Gastroesophageal sphincter (tissue), 4 donors: Measurements from ENCODE around the gene NOS1. TPM values are rescaled to one million over a fixed set of nuclear protein-coding genes. Genes with fewer than 3 reads are reported as not detected.
A peak's percentile ranks its signal among the peaks of the same experiment; 100 is the strongest.

Source experiments
- ATAC-seq: fragments of 150-250 bp; one replicate; pipeline ENCODE4 v1.9.1; 2016; ENCODE audit warnings: mild to moderate bottlenecking, moderate library complexity
- H3K27ac ChIP-seq, 4 donors: fragments of 200-600 bp; sonication (generic) in 3 of 4; 1 replicate in 3 of 4; 2 replicates in 1 of 4; pipeline ENCODE4 v1.5.1; 2016 to 2019
- H3K27me3 ChIP-seq: fragments of 200-600 bp; sonication (generic); one replicate; pipeline ENCODE4 v1.5.1; 2019
- H3K36me3 ChIP-seq, 2 donors: fragments of 200-600 bp; sonication (generic); one replicate each; pipeline ENCODE4 v1.5.1; 2019; ENCODE audit warnings: control low read depth in 1 of 2
- H3K4me1 ChIP-seq, 3 donors: fragments of 200-600 bp; sonication (generic); 1 replicate in 2 of 3; 2 replicates in 1 of 3; pipeline ENCODE4 v1.5.1; 2016 to 2019; ENCODE audit warnings: control low read depth in 2 of 3
- H3K4me3 ChIP-seq, 2 donors: fragments of 200-600 bp; sonication (generic); one replicate each; pipeline ENCODE4 v1.5.1; 2019; ENCODE audit warnings: mild to moderate bottlenecking in 1 of 2, moderate library complexity in 1 of 2
- H3K9me3 ChIP-seq, 3 donors: fragments of 200-600 bp; sonication (generic); one replicate each; pipeline ENCODE4 v1.5.1; 2017 to 2019; ENCODE audit warnings: control low read depth in 2 of 3
- EP300 ChIP-seq: sonication (generic); formaldehyde crosslinking; IDR thresholded peaks from one replicate; pipeline ENCODE4 v1.6.1; 2017; ENCODE audit warnings: antibody characterized with exemption, mild to moderate bottlenecking
- POLR2A ChIP-seq, 2 donors: fragments of 450-650 bp; IDR thresholded peaks; one replicate each; pipeline ENCODE4 v1.6.1; 2017; ENCODE audit warnings: antibody characterized with exemption in 2 of 2, mild to moderate bottlenecking in 2 of 2, moderate library complexity in 1 of 2
- POLR2AphosphoS5 ChIP-seq: sonication (generic); formaldehyde crosslinking; IDR thresholded peaks from one replicate; pipeline ENCODE4 v1.6.1; 2017; ENCODE audit warnings: antibody characterized with exemption
- WGBS, 2 donors: methylation state at CpG; one replicate each; pipeline ENCODE4 v1.1.5; 2018; ENCODE audit warnings: low coverage in 1 of 2; 5-methylcytosine and 5-hydroxymethylcytosine counted together
- total RNA-seq, 4 donors: library from RNA; depleted of rRNA; stranded (reverse); fragments of >200 nt; gene quantifications; one replicate each; pipeline ENCODE4 v1.1.0, GENCODE V29; 2016
- TF ChIP-seq, protein P1 (sequence below), 4 experiments: fragments of 200-600 bp in 2 of 4; fragments of 450-650 bp in 2 of 4; sonication (generic) in 1 of 4; IDR thresholded peaks; one replicate each; pipeline ENCODE4 v1.5.1; 2017 to 2019; ENCODE audit warnings: antibody characterized with exemption in 4 of 4, mild to moderate bottlenecking in 2 of 4, moderate library complexity in 2 of 4

Gene NOS1
- total RNA-seq, 4 donors from 2014 or later: 0.62 to 1.8 (median 1.4) TPM

DNA sequence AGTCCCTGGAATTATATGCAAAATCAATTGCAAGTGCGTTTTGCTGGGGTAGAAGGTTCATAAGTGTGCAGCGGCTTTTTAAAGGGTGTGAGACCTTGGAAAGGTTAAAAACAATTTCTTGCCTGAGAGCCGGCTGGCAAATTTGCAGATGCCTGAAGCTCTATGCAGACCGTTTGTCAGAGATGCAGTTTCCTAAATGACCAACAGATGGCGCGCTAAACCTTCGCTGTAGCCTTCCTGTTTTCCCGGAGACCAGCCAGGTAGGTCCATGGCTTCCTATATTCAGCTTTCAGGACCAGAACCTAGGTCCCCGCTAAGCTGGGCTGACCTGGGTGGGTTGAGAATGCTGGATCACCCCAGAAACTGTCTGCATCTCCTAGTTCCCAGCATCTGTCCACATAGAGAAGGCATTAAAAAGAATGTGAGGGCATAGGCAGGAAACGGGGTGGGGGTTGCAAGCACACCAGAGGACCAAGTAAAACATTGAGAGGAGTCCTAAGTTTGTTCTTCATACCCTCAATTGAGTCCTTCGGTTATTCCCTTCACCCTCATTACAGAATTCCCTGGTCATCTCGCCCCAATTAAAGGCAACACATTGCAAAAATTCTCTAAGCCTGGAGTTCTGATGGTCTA lies 5.7 kb upstream of the NOS1 start:
- no peak for TF ChIP-seq POLR2AphosphoS5
- TF ChIP-seq, protein P1, sequence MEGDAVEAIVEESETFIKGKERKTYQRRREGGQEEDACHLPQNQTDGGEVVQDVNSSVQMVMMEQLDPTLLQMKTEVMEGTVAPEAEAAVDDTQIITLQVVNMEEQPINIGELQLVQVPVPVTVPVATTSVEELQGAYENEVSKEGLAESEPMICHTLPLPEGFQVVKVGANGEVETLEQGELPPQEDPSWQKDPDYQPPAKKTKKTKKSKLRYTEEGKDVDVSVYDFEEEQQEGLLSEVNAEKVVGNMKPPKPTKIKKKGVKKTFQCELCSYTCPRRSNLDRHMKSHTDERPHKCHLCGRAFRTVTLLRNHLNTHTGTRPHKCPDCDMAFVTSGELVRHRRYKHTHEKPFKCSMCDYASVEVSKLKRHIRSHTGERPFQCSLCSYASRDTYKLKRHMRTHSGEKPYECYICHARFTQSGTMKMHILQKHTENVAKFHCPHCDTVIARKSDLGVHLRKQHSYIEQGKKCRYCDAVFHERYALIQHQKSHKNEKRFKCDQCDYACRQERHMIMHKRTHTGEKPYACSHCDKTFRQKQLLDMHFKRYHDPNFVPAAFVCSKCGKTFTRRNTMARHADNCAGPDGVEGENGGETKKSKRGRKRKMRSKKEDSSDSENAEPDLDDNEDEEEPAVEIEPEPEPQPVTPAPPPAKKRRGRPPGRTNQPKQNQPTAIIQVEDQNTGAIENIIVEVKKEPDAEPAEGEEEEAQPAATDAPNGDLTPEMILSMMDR (IDR thresholded peaks at IDR 0.05): peak; percentile 62 to 93 (median 81)
- no peak for ATAC-seq
- H3K27me3 ChIP-seq: peaks cover 80% of the 10 kb centered on the region

DNA sequence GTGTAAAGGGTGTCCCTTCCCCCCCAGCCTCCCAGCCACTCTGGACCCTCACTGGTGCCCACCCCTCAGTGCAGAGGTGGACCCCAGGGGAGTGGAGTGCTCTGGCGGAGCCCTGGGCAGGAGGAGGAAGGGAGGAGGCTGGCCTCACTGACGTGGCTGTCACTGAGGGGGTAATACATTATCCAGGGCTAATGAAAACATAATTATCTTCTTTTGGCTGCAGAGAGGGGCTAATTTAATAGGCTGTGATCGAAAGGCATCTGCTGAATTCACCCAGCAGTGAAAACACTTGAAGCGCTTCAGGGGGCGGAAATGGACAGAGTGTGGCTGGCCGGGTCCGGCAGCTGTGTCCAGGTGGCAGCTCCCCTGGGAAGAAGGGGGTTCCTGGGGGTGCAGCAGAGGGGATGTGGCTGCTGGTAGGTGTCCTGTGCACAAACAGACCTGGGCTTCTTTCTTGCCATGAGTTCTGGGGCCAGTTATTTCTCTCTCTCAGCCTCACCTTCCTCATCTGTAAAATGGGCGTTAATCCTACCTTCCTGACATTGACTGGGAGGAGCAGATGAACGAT lies 3.7 kb upstream of the NOS1 start:
- TF ChIP-seq EP300 (no peak), POLR2A (IDR thresholded peaks at IDR 0.05) (no peak), POLR2AphosphoS5 (no peak)
- TF ChIP-seq, protein P1 (IDR thresholded peaks at IDR 0.05): no peak
- 29 to 59% methylated on average over 3 to 7 of the region's 9 CpGs for WGBS, 2 donors
- ATAC-seq: no peak
- no peaks in the 10 kb centered on the region for H3K9me3 ChIP-seq
- peaks cover 83% of the 10 kb centered on the region for H3K27me3 ChIP-seq
- peaks cover 0 to 9% (median 0%) of the 10 kb centered on the region in 3 donors for H3K4me1 ChIP-seq
- no peak overlapping the region for H3K27ac ChIP-seq
- H3K4me3 ChIP-seq: no peak overlapping the region
- no peaks in the 10 kb centered on the region for H3K36me3 ChIP-seq

More for the DNA sequence above, 5.7 kb upstream of the NOS1 start:
- H3K36me3 ChIP-seq: no peaks in the 10 kb centered on the region
- H3K4me3 ChIP-seq: no peak overlapping the region
- no peak overlapping the region for H3K27ac ChIP-seq
- 12 to 48% methylated on average over 3 to 11 of the region's 12 CpGs for WGBS, 2 donors
- no peaks in the 10 kb centered on the region for H3K4me1 ChIP-seq
- peaks cover 0 to 17% (median 0%) of the 10 kb centered on the region in 3 donors for H3K9me3 ChIP-seq

- no peaks in the 10 kb centered on the region for H3K9me3 ChIP-seq
- no peaks in the 10 kb centered on the region for H3K36me3 ChIP-seq
- 6% methylated on average over 4 of the region's 4 CpGs for WGBS, 2 donors
- no peak overlapping the region for H3K27ac ChIP-seq
- peaks cover 91% of the 10 kb centered on the region for H3K27me3 ChIP-seq
- ATAC-seq: no peak
- H3K4me3 ChIP-seq: no peak overlapping the region
- TF ChIP-seq, protein P1 (IDR thresholded peaks at IDR 0.05): no peak
- TF ChIP-seq POLR2AphosphoS5: no peak
- TF ChIP-seq POLR2A (IDR thresholded peaks at IDR 0.05): no peak
- TF ChIP-seq EP300: no peak
- H3K4me1 ChIP-seq: peaks cover 0 to 9% (median 0%) of the 10 kb centered on the region in 3 donors
These were observed 2.6 kb upstream of the NOS1 start for GRCh38 chr12:117363953-117364486.

GRCh38 chr12:117363056-117363662 lies 1.7 kb upstream of the NOS1 start:
- Histone ChIP-seq H3K4me1 (peaks cover 0 to 9% (median 0%) of the 10 kb centered on the region in 3 donors), H3K4me3 (no peak overlapping the region), H3K9me3 (no peaks in the 10 kb centered on the region), H3K36me3 (no peaks in the 10 kb centered on the region), H3K27ac (no peak overlapping the region), H3K27me3 (peaks cover 93% of the 10 kb centered on the region)
- ATAC-seq: no peak
- WGBS, 2 donors: 36 to 42% methylated on average over 2 to 10 of the region's 10 CpGs
- TF ChIP-seq POLR2A (IDR thresholded peaks at IDR 0.05) (no peak), POLR2AphosphoS5 (no peak), EP300 (no peak)
- TF ChIP-seq, protein P1 (IDR thresholded peaks at IDR 0.05): no peak
